ENCODE results near the gene C11orf68.
A peak's percentile ranks its signal among the peaks of the same experiment; 100 is the strongest.

The C11orf68 gene

GRCh38 chr11:65888163-65888814, 30.6 kb downstream of the C11orf68 start, which contains the start of gene FIBP:
TSS of gene FIBP (minus strand) at chr11:65888471. CDS start at chr11:65888418, 53 bp downstream.
- DNase-seq = peak; percentile 97

- DNase-seq = no peak
Observed at GRCh38 chr11:65887723-65888162, 31.1 kb downstream of the C11orf68 start.

- no peak for DNase-seq
Observed at GRCh38 chr11:65886826-65887722, 31.8 kb downstream of the C11orf68 start.

GRCh38 chr11:65885808-65886536, 32.9 kb downstream of the C11orf68 start:
- no peak for DNase-seq

GRCh38 chr11:65885231-65885630, 33.6 kb downstream of the C11orf68 start:
- DNase-seq = no peak

GRCh38 chr11:65884716-65885092, 34.2 kb downstream of the C11orf68 start:
- peak; percentile 88 for DNase-seq

- DNase-seq = no peak
Observed at GRCh38 chr11:65883786-65884715, 34.8 kb downstream of the C11orf68 start.

GRCh38 chr11:65883058-65883761, 35.7 kb downstream of the C11orf68 start:
- DNase-seq = no peak

- no peak for DNase-seq
Observed at GRCh38 chr11:65882120-65883057, 36.5 kb downstream of the C11orf68 start.

GRCh38 chr11:65880844-65881421, 37.9 kb downstream of the C11orf68 start:
- DNase-seq = peak; percentile 43

- DNase-seq = no peak
Observed at GRCh38 chr11:65880027-65880426, 38.8 kb downstream of the C11orf68 start.

- peak; percentile 66 for DNase-seq
Observed at GRCh38 chr11:65879617-65880016, 39.2 kb downstream of the C11orf68 start, which contains the start of gene CTSW. TSS of gene CTSW (plus strand) at chr11:65879837. CDS start at chr11:65879855, 18 bp downstream.

GRCh38 chr11:65873318-65874156, 45.3 kb downstream of the C11orf68 start:
- peak; percentile 99 for DNase-seq

- DNase-seq = no peak
Observed at GRCh38 chr11:65872586-65873317, 46.1 kb downstream of the C11orf68 start, which contains the start of gene EFEMP2. TSS of gene EFEMP2 (minus strand) at chr11:65872800. CDS start at chr11:65872354, 446 bp downstream.

- DNase-seq = no peak
Observed at GRCh38 chr11:65871811-65872548, 46.9 kb downstream of the C11orf68 start.

- DNase-seq = no peak
Observed at GRCh38 chr11:65870706-65871681, 47.9 kb downstream of the C11orf68 start.

Data from stimulated activated CD8-positive, alpha-beta memory T cell treated with anti-CD3 and anti-CD28 coated beads, Interleukin-4, amount 100 ng/mL, for 48 hours (primary cell).